Lower leg skin (tissue), 4 donors: ENCODE results near the gene MGMT. TPM values are rescaled to one million over a fixed set of nuclear protein-coding genes. Genes with fewer than 3 reads are reported as not detected.

Source experiments
- DNase-seq, 2 donors: peaks; one replicate each; pipeline ENCODE4 v3.0.0-alpha.2; 2019; ENCODE audit warnings: low spot score in 2 of 2
- H3K4me3 ChIP-seq: fragments of 200-600 bp; sonication (generic); 2 replicates; pipeline ENCODE4 v1.5.1; 2017; ENCODE audit warnings: mild to moderate bottlenecking, low read depth; ENCODE audit not compliant: poor library complexity, severe bottlenecking
- CTCF ChIP-seq, 3 donors: fragments of 450-650 bp; IDR thresholded peaks; one replicate each; pipeline ENCODE4 v1.5.1; 2016; ENCODE audit warnings: antibody characterized with exemption in 3 of 3, mild to moderate bottlenecking in 3 of 3, moderate library complexity in 2 of 3
- POLR2A ChIP-seq, 2 donors: fragments of 450-650 bp; IDR thresholded peaks; one replicate each; pipeline ENCODE4 v1.6.1; 2016 to 2017; ENCODE audit warnings: antibody characterized with exemption in 2 of 2, mild to moderate bottlenecking in 1 of 2, moderate library complexity in 1 of 2
- WGBS, 2 donors: methylation state at CpG; one replicate each; pipeline ENCODE4 v1.1.5; 2018; 5-methylcytosine and 5-hydroxymethylcytosine counted together
- intact Hi-C: fragments of 100-400 bp; cut with DNase I; formaldehyde crosslinking; loops from one replicate; pipeline ENCODE4 v1.15.0; 2023; ENCODE audit warnings: low total_unique reads
- total RNA-seq, 4 donors: library from RNA; depleted of rRNA; stranded (reverse); fragments of >200 nt; gene quantifications; one replicate each; pipeline ENCODE4 v1.1.0, GENCODE V29; 2016

MGMT gene
- total RNA-seq, 4 donors from 2014 or later = 13.1 to 38.7 (median 29.2) TPM

DNA sequence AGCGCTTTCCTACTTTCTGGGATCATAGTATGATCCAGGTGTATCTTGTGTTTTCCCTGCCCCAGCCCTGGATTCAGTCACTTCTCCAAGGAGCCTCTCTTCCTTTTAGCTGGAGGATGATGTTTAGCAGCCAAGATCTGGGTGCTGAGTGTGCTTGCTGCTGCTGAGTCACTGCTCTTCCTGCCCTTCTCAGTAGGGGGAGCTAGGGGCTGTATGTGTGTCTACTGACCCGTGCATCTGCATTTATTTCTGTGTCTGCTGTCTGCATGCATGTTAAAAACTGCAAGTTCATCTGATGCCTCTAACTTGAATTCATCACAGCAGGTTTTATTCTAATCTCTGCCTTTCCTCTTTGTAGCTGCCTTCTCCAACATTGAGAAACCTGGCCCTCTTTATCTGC, 31.6 kb downstream of the MGMT start:
- intact Hi-C loops = no loop called here
- WGBS, 2 donors = 100% methylated on average over 2 of the region's 2 CpGs
- no peak for DNase-seq
- TF ChIP-seq CTCF (IDR thresholded peaks at IDR 0.05) = no peak
- no peak for TF ChIP-seq POLR2A (IDR thresholded peaks at IDR 0.05)
- no peak overlapping the region for H3K4me3 ChIP-seq

- no peak for DNase-seq
- no peak overlapping the region for H3K4me3 ChIP-seq
- 94 to 95% methylated on average over 9 of the region's 9 CpGs for WGBS, 2 donors
- TF ChIP-seq POLR2A (IDR thresholded peaks at IDR 0.05) (no peak), CTCF (IDR thresholded peaks at IDR 0.05) (no peak)
- intact Hi-C loops = no loop called here
Observed at GRCh38 chr10:129500617-129501339, 33.7 kb downstream of the MGMT start.

DNA sequence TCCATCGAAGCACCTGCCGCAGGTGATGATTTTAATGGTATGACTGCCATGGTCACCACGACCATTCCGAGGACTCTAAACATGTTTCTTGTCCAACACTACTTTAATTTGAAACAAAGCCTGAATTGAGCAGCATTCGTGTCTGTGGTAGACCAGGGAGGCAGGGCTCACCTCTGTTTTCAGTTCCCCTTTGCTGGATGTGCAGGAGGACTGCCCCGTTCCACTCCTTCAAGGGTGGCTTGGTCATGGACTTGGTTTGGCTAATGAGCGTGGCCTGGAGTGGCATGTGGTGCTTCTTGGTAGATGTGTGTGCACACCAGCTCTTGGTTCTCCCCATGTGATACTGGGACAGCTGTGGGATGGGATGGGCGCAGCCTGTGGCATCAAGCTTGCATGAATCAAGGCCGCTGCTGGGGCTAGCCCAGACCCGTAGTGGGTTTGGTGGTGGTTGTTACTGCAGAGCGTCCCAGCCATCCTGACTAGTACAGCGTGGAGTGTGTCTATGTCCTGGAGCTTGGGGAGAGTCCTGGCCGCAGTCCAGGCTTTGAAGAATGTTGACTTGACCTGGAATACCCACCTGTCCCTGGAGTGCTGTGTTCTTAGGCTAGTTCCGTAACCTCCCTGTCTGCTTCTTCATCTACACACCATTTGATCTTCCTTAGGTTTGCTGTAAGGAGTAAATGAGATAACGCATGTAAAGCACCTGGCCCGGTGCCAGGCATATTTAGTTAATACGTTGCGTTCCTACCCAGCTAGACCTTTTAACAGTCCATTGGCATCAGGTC, 34.8 kb downstream of the MGMT start:
- DNase-seq = no peak
- TF ChIP-seq POLR2A (IDR thresholded peaks at IDR 0.05) (no peak), CTCF (IDR thresholded peaks at IDR 0.05) (no peak)
- intact Hi-C loops = no loop called here
- WGBS, 2 donors = 77% methylated on average over 18 of the region's 18 CpGs
- no peak overlapping the region for H3K4me3 ChIP-seq

DNA sequence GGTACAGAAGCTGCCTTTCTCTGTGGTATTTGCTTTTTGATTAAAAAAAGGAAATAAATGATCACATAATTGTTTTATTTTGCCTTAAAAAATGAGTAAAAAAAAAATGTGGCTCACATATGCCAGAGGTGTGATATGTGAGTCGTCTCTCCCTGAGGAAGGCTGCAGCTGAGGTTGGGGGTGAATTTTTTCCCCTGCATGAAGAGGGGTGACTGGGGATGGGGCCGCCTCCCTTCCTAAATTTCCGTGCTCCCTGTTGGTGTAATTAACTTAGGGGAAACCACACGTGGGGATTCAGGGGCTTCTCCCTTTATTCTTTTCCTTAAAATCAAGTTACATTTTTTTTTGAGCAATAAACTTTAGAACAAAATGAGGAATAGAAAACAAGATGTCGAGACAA, 35.4 kb downstream of the MGMT start:
- TF ChIP-seq POLR2A (IDR thresholded peaks at IDR 0.05) = no peak
- TF ChIP-seq CTCF (IDR thresholded peaks at IDR 0.05) = no peak
- intact Hi-C loops = no loop called here
- peak in 1 of 2 donors; percentile 71 for DNase-seq
- H3K4me3 ChIP-seq = no peak overlapping the region
- WGBS, 2 donors = 78 to 81% methylated on average over 5 of the region's 5 CpGs

- intact Hi-C loops = no loop called here
- TF ChIP-seq POLR2A (IDR thresholded peaks at IDR 0.05) = no peak
- no peak for TF ChIP-seq CTCF (IDR thresholded peaks at IDR 0.05)
- H3K4me3 ChIP-seq = no peak overlapping the region
- WGBS, 2 donors = 65 to 71% methylated on average over 4 of the region's 4 CpGs
- DNase-seq = no peak
Observed at GRCh38 chr10:129505500-129506075, 38.5 kb downstream of the MGMT start.
